IgD-negative memory B cell (primary cell): ENCODE measurements around the gene RPS6KB2. TPM values are rescaled to one million over a fixed set of nuclear protein-coding genes. Genes with fewer than 3 reads are reported as not detected.
A peak's percentile ranks its signal among the peaks of the same experiment; 100 is the strongest.
"Not testable (repeated sequence)": the region's sequence is repeated elsewhere in the genome, so short reads cannot be mapped to it uniquely, and the experiment has no call there.

ENCODE experiments used
- H3K27ac Mint-ChIP-seq, 3 donors: one replicate each; pipeline ENCODE4 v1.8.0; 2020 to 2022; ENCODE audit warnings: mild to moderate bottlenecking in 3 of 3, mixed read lengths in 3 of 3, moderate library complexity in 1 of 3
- H3K27me3 Mint-ChIP-seq: one replicate; pipeline ENCODE4 v1.8.0; 2021; ENCODE audit warnings: mixed read lengths
- H3K36me3 Mint-ChIP-seq: one replicate; pipeline ENCODE4 v1.8.0; 2020; ENCODE audit warnings: mild to moderate bottlenecking, mixed read lengths
- H3K4me1 Mint-ChIP-seq, 3 donors: one replicate each; pipeline ENCODE4 v1.8.0; 2020 to 2022; ENCODE audit warnings: mixed read lengths in 3 of 3, mild to moderate bottlenecking in 1 of 3
- H3K4me3 Mint-ChIP-seq, 4 donors: one replicate each; pipeline ENCODE4 v1.8.0; 2020 to 2022; ENCODE audit warnings: mild to moderate bottlenecking in 4 of 4, mixed read lengths in 4 of 4, moderate library complexity in 3 of 4
- H3K9me3 Mint-ChIP-seq, 3 donors: one replicate each; pipeline ENCODE4 v1.8.0; 2020 to 2021; ENCODE audit warnings: mixed read lengths in 3 of 3, mild to moderate bottlenecking in 1 of 3
- polyA plus RNA-seq: library from polyadenylated mRNA; unstranded; fragments of 300-500 nt; fragmentation: Illumina TruSeq; gene quantifications from one replicate; pipeline ENCODE4 v1.2.3, GENCODE V29; 2021

Gene RPS6KB2
- polyA plus RNA-seq, 1 donor from 2014 or later, result 65.1 TPM

- peaks cover 12 to 28% (median 21%) of the 10 kb centered on the region in 3 donors for H3K4me1 Mint-ChIP-seq
Measured at GRCh38 chr11:67466367-67466766, 38.1 kb downstream of the RPS6KB2 start.

GRCh38 chr11:67466962-67467771 is 38.9 kb downstream of the RPS6KB2 start:
- peaks cover 12 to 28% (median 21%) of the 10 kb centered on the region in 3 donors for H3K4me1 Mint-ChIP-seq
- H3K36me3 Mint-ChIP-seq, result no peaks in the 10 kb centered on the region
- H3K9me3 Mint-ChIP-seq, result no peaks in the 10 kb centered on the region
- H3K27me3 Mint-ChIP-seq, result no peaks in the 10 kb centered on the region
- H3K4me3 Mint-ChIP-seq, result peak overlapping the region; percentile 83 to 98 (median 93)
- H3K27ac Mint-ChIP-seq, result peak overlapping the region in 2 of 3 donors; percentile 89 to 91

More at GRCh38 chr11:67466367-67466766, 38.1 kb downstream of the RPS6KB2 start:
- no peaks in the 10 kb centered on the region for H3K9me3 Mint-ChIP-seq
- no peaks in the 10 kb centered on the region for H3K36me3 Mint-ChIP-seq
- H3K4me3 Mint-ChIP-seq, result peak overlapping the region in 3 of 4 donors; percentile 25 to 83 (median 70)
- H3K27me3 Mint-ChIP-seq, result no peaks in the 10 kb centered on the region
- peak overlapping the region in 2 of 3 donors; percentile 73 to 89 for H3K27ac Mint-ChIP-seq

- Mint-ChIP-seq H3K36me3 (no peaks in the 10 kb centered on the region), H3K4me3 (peak overlapping the region; percentile 83 to 98 (median 93)), H3K27ac (peak overlapping the region; percentile 56 to 91 (median 89)), H3K27me3 (no peaks in the 10 kb centered on the region), H3K4me1 (peaks cover 12 to 26% (median 19%) of the 10 kb centered on the region in 3 donors), H3K9me3 (no peaks in the 10 kb centered on the region)
Measured at GRCh38 chr11:67468056-67468455, 39.8 kb downstream of the RPS6KB2 start.

GRCh38 chr11:67468456-67468758 is 40.1 kb downstream of the RPS6KB2 start:
- H3K36me3 Mint-ChIP-seq, result no peaks in the 10 kb centered on the region
- peaks cover 12 to 24% (median 19%) of the 10 kb centered on the region in 3 donors for H3K4me1 Mint-ChIP-seq
- no peaks in the 10 kb centered on the region for H3K27me3 Mint-ChIP-seq
- peak overlapping the region; percentile 53 to 89 (median 56) for H3K27ac Mint-ChIP-seq
- no peaks in the 10 kb centered on the region for H3K9me3 Mint-ChIP-seq
- H3K4me3 Mint-ChIP-seq, result peak overlapping the region; percentile 83 to 98 (median 93)

GRCh38 chr11:67468759-67469507 is 40.6 kb downstream of the RPS6KB2 start, which contains the start of gene TMEM134:
Gene TMEM134, minus strand, starts transcription at chr11:67469251. Its CDS starts 59 bp downstream, at chr11:67469192.
- Mint-ChIP-seq H3K27ac (peak within 1 kb of the TSS; percentile 53 to 93 (median 89)), H3K4me3 (peak within 1 kb of the TSS; percentile 83 to 98 (median 93)), H3K9me3 (no peaks in the 10 kb centered on the region), H3K27me3 (no peaks in the 10 kb centered on the region), H3K4me1 (peaks cover 12 to 22% (median 19%) of the 10 kb centered on the region in 3 donors), H3K36me3 (no peaks in the 10 kb centered on the region)

- peak overlapping the region in 2 of 3 donors; percentile 56 to 93 for H3K27ac Mint-ChIP-seq
- H3K4me3 Mint-ChIP-seq, result peak overlapping the region; percentile 82 to 96 (median 84)
- H3K4me1 Mint-ChIP-seq, result peaks cover 9 to 20% (median 15%) of the 10 kb centered on the region in 3 donors
- no peaks in the 10 kb centered on the region for H3K36me3 Mint-ChIP-seq
- no peaks in the 10 kb centered on the region for H3K27me3 Mint-ChIP-seq
- H3K9me3 Mint-ChIP-seq, result no peaks in the 10 kb centered on the region
Measured at GRCh38 chr11:67469508-67469811, 41.2 kb downstream of the RPS6KB2 start.

- Mint-ChIP-seq H3K4me3 (peak overlapping the region in 3 of 4 donors; percentile 38 to 85 (median 83)), H3K4me1 (peaks cover under 1 to 16% (median 8%) of the 10 kb centered on the region in 3 donors)
Measured at GRCh38 chr11:67470337-67471002, 42.2 kb downstream of the RPS6KB2 start.

GRCh38 chr11:67472882-67473281 is 44.6 kb downstream of the RPS6KB2 start:
- H3K4me3 Mint-ChIP-seq, result peak overlapping the region in 2 of 4 donors; percentile 7 to 68
- H3K27ac Mint-ChIP-seq, result peak overlapping the region in 1 of 3 donors; percentile 58
- no peaks in the 10 kb centered on the region for H3K9me3 Mint-ChIP-seq
- H3K27me3 Mint-ChIP-seq, result no peaks in the 10 kb centered on the region
- peaks cover 0 to 11% (median 4%) of the 10 kb centered on the region in 3 donors for H3K4me1 Mint-ChIP-seq
- no peaks in the 10 kb centered on the region for H3K36me3 Mint-ChIP-seq

More at GRCh38 chr11:67470337-67471002, 42.2 kb downstream of the RPS6KB2 start:
- no peaks in the 10 kb centered on the region for H3K36me3 Mint-ChIP-seq
- H3K27me3 Mint-ChIP-seq, result no peaks in the 10 kb centered on the region
- H3K27ac Mint-ChIP-seq, result peak overlapping the region in 1 of 3 donors; percentile 56
- H3K9me3 Mint-ChIP-seq, result no peaks in the 10 kb centered on the region

GRCh38 chr11:67476692-67477091 is 48.4 kb downstream of the RPS6KB2 start:
- H3K36me3 Mint-ChIP-seq, H3K4me3 Mint-ChIP-seq, H3K9me3 Mint-ChIP-seq, H3K4me1 Mint-ChIP-seq, H3K27ac Mint-ChIP-seq, H3K27me3 Mint-ChIP-seq: not testable (repeated sequence)

- H3K27me3 Mint-ChIP-seq, H3K4me3 Mint-ChIP-seq, H3K36me3 Mint-ChIP-seq, H3K9me3 Mint-ChIP-seq, H3K27ac Mint-ChIP-seq, H3K4me1 Mint-ChIP-seq: not testable (repeated sequence)
Measured at GRCh38 chr11:67477344-67478050, 49.2 kb downstream of the RPS6KB2 start.

GRCh38 chr11:67482275-67482826 is 54.1 kb downstream of the RPS6KB2 start:
- H3K27me3 Mint-ChIP-seq, result no peaks in the 10 kb centered on the region
- no peaks in the 10 kb centered on the region for H3K9me3 Mint-ChIP-seq
- peaks cover 2% of the 10 kb centered on the region for H3K36me3 Mint-ChIP-seq
- H3K4me3 Mint-ChIP-seq, result peak overlapping the region; percentile 92 to 98 (median 98)
- H3K27ac Mint-ChIP-seq, result peak overlapping the region; percentile 91 to 100 (median 97)
- H3K4me1 Mint-ChIP-seq, result peaks cover 35 to 38% (median 36%) of the 10 kb centered on the region in 3 donors

- H3K4me3 Mint-ChIP-seq, result peak within 1 kb of the TSS; percentile 92 to 98 (median 98)
- H3K9me3 Mint-ChIP-seq, result no peaks in the 10 kb centered on the region
- H3K27ac Mint-ChIP-seq, result peak within 1 kb of the TSS; percentile 91 to 100 (median 97)
- no peaks in the 10 kb centered on the region for H3K27me3 Mint-ChIP-seq
- H3K4me1 Mint-ChIP-seq, result peaks cover 36 to 46% (median 41%) of the 10 kb centered on the region in 3 donors
- H3K36me3 Mint-ChIP-seq, result peaks cover 4% of the 10 kb centered on the region
Measured at GRCh38 chr11:67482827-67483798, 54.8 kb downstream of the RPS6KB2 start, which contains the start of gene AIP. Gene AIP, plus strand, starts transcription at chr11:67483026. Its CDS starts 133 bp downstream, at chr11:67483159.
